HEK293T (cell line): Measurements from ENCODE around the gene SFMBT1.

ENCODE experiments used
- ARNT ChIP-seq: fragments of 450-650 bp; IDR thresholded peaks from 2 replicates; pipeline ENCODE4 v1.6.1; 2017; ENCODE audit warnings: mild to moderate bottlenecking
- BHLHE40 ChIP-seq: fragments of 450-650 bp; IDR thresholded peaks from 2 replicates; pipeline ENCODE4 v1.6.1; 2016; ENCODE audit warnings: mild to moderate bottlenecking, moderate library complexity, borderline replicate concordance
- CTBP1 ChIP-seq: fragments of 450-650 bp; IDR thresholded peaks from 2 replicates; pipeline ENCODE4 v1.6.1; 2016; ENCODE audit warnings: borderline replicate concordance
- FOXA1 ChIP-seq: fragments of 450-650 bp; IDR thresholded peaks from 2 replicates; pipeline ENCODE4 v1.6.1; 2016; ENCODE audit warnings: mild to moderate bottlenecking
- FOXK2 ChIP-seq: fragments of 450-650 bp; IDR thresholded peaks from 2 replicates; pipeline ENCODE4 v1.6.1; 2016; ENCODE audit warnings: mild to moderate bottlenecking
- FOXM1 ChIP-seq: fragments of 450-650 bp; IDR thresholded peaks from 2 replicates; pipeline ENCODE4 v1.6.1; 2017; ENCODE audit warnings: mild to moderate bottlenecking, borderline replicate concordance
- HDGF ChIP-seq: fragments of 450-650 bp; IDR thresholded peaks from 2 replicates; pipeline ENCODE4 v1.6.1; 2017; ENCODE audit warnings: antibody characterized with exemption, borderline replicate concordance
- L3MBTL2 ChIP-seq: fragments of 450-650 bp; conservative IDR thresholded peaks from 2 replicates; pipeline ENCODE4 v1.6.1; 2016; ENCODE audit warnings: mild to moderate bottlenecking
- LEF1 ChIP-seq: fragments of 450-650 bp; IDR thresholded peaks from 2 replicates; pipeline ENCODE4 v1.6.1; 2017; ENCODE audit warnings: mild to moderate bottlenecking, borderline replicate concordance
- NFRKB ChIP-seq: fragments of 450-650 bp; IDR thresholded peaks from 2 replicates; pipeline ENCODE4 v1.6.1; 2016; ENCODE audit warnings: mild to moderate bottlenecking, moderate library complexity
- SP1 ChIP-seq: fragments of 450-650 bp; IDR thresholded peaks from 2 replicates; pipeline ENCODE4 v1.6.1; 2017
- SUZ12 ChIP-seq: fragments of 450-650 bp; IDR thresholded peaks from 2 replicates; pipeline ENCODE4 v1.6.1; 2016; ENCODE audit warnings: mild to moderate bottlenecking
- TARDBP ChIP-seq: fragments of 450-650 bp; IDR thresholded peaks from 2 replicates; pipeline ENCODE4 v1.6.1; 2016
- TF ChIP-seq, protein P1 (sequence below): fragments of 450-650 bp; IDR thresholded peaks from 2 replicates; pipeline ENCODE4 v1.6.1; 2016

DNA sequence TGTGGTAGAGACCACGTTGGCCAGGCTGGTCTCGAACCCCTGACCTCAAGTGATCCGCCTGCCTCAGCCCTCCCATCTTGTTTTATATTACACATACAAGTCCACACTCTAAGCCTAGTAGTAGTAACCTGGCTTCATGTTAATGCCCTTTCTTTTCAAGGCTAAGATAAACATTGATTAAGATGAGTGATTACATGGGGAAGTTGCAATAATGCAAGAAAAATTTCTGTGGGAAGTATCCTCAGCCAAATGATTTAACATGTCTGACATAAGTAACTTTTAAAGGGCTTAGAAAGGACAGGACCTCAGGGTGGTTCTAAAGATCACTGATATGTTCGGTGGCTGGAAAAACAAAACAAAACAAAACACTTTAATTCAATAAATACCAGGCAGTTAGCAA lies 72.1 kb downstream of the SFMBT1 start:
- TF ChIP-seq FOXM1: no peak
- no peak for TF ChIP-seq ARNT
- TF ChIP-seq, protein P1, sequence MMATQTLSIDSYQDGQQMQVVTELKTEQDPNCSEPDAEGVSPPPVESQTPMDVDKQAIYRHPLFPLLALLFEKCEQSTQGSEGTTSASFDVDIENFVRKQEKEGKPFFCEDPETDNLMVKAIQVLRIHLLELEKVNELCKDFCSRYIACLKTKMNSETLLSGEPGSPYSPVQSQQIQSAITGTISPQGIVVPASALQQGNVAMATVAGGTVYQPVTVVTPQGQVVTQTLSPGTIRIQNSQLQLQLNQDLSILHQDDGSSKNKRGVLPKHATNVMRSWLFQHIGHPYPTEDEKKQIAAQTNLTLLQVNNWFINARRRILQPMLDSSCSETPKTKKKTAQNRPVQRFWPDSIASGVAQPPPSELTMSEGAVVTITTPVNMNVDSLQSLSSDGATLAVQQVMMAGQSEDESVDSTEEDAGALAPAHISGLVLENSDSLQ: no peak
- no peak for TF ChIP-seq L3MBTL2
- no peak for TF ChIP-seq TARDBP
- TF ChIP-seq SP1: no peak
- no peak for TF ChIP-seq FOXK2
- no peak for TF ChIP-seq SUZ12
- no peak for TF ChIP-seq LEF1
- no peak for TF ChIP-seq BHLHE40
- TF ChIP-seq NFRKB: no peak
- no peak for TF ChIP-seq FOXA1
- no peak for TF ChIP-seq CTBP1
- TF ChIP-seq HDGF: no peak
